Gastroesophageal sphincter (tissue), 3 donors: Measurements from ENCODE around the gene PSKH1.

ENCODE experiments used
- CTCF ChIP-seq, 4 experiments: fragments of 200-600 bp in 2 of 4; fragments of 450-650 bp in 2 of 4; sonication (generic) in 1 of 4; IDR thresholded peaks; one replicate each; pipeline ENCODE4 v1.5.1; 2017 to 2019; ENCODE audit warnings: antibody characterized with exemption in 4 of 4, mild to moderate bottlenecking in 2 of 4, moderate library complexity in 2 of 4
- POLR2A ChIP-seq, 2 donors: fragments of 450-650 bp; IDR thresholded peaks; one replicate each; pipeline ENCODE4 v1.6.1; 2017; ENCODE audit warnings: antibody characterized with exemption in 2 of 2, mild to moderate bottlenecking in 2 of 2, moderate library complexity in 1 of 2

DNA sequence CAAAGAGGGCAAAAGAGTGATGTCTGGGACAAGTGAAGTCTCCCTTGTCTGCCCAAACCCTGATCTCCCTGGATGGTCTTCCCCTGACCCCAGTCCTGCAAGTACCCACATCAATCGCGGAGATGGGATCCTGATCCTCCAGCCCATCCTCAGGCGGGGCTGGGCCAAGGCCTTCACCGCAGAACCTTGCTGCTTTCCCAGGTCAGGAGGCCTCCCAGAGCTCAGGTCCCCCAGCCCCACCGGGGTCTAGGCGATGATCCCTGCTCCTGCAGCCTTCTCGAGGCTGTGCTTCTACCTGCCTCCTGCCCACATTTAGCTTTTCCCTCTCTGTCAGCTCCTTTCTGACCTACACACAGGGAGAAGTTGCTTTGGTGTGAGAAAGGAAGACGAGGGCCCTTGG is 69.1 kb downstream of the PSKH1 start:
- no peak for TF ChIP-seq POLR2A (IDR thresholded peaks at IDR 0.05)
- TF ChIP-seq CTCF (IDR thresholded peaks at IDR 0.05) = no peak
